ENCODE measurements around the gene ZMYND10.

- TF ChIP-seq CTCF (IDR thresholded peaks at IDR 0.05 in 4 of 5, conservative IDR thresholded peaks at IDR 0.05 in 1 of 5) (no peak), POLR2A (IDR thresholded peaks at IDR 0.05) (no peak)
Observed at GRCh38 chr3:50381383-50381782, 35.9 kb upstream of the ZMYND10 start.

Measured in gastrocnemius medialis (tissue), 4 donors.